ENCODE data around the gene GRK5.

Gene GRK5

GRCh38 chr10:119312241-119312640, 104.9 kb downstream of the GRK5 start:
- in situ Hi-C loops (cut with HindIII; ENCODE audit: low sequenced_read_pairs), result no loop called here

- in situ Hi-C loops (cut with HindIII; ENCODE audit: low sequenced_read_pairs), result no loop called here
Measured at GRCh38 chr10:119313024-119313423, 105.7 kb downstream of the GRK5 start.

DNA sequence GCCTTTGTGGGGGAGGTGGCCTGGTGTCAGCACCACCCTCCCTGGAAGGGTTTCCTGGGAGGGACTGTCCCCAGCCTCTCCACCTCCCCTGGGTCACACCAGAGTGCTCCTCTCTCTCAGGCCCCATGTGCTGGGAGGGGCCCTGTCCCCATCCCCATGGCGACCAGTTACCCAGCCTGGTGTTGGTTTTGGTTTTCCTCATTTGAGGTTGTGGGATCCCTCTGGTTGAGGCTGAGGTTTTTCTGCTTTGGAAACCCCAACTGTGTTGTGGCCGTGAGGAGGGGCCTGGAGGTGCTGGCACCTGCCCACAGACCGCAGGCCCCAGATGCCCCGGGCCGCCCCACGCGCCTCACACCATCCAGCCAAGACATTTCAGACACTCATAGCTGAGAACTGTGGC, 106.3 kb downstream of the GRK5 start:
- in situ Hi-C loops (cut with HindIII; ENCODE audit: low sequenced_read_pairs), result no loop called here

GRCh38 chr10:119314061-119314460, 106.7 kb downstream of the GRK5 start:
- in situ Hi-C loops (cut with HindIII; ENCODE audit: low sequenced_read_pairs), result no loop called here

- in situ Hi-C loops (cut with HindIII; ENCODE audit: low sequenced_read_pairs), result no loop called here
Measured at GRCh38 chr10:119314486-119314885, 107.1 kb downstream of the GRK5 start.

GRCh38 chr10:119315128-119316001, 108.0 kb downstream of the GRK5 start:
- in situ Hi-C loops (cut with HindIII; ENCODE audit: low sequenced_read_pairs), result no loop called here

DNA sequence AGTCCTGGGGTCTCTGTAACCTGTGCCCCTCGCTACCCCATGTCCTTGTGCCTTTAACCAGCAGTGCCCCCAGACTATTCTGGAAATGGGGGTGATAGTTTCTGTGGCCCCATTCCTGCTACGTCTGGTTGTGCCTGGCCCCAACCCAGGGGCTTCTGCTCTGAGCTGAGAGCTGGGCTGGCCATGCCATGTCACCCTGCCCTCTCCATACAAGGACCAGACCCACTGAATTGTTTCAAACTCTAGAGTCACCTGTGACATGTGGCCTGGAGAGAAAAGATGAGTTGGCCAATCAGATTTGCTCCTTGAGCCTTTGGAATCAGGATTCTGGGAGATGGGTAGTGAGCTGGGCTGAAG, 108.6 kb downstream of the GRK5 start:
- in situ Hi-C loops (cut with HindIII; ENCODE audit: low sequenced_read_pairs), result no loop called here

DNA sequence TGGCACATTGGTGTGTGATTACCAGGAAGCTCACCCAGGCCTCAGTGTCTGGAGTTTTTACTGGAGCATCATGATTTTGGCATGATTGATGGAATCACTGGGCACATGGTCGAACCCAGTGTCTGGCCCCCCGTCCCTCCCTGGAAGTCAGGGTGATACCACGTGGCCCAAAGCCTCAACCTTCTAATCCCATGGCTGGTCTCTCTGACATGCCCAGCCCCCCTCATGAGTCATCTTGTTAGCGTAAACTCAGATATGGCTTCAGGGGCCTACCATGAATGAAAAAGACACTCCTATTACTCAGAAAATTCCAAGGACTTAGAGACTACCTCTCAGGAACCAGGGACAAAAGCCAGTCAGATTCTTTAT, 109.3 kb downstream of the GRK5 start:
- in situ Hi-C loops (cut with HindIII; ENCODE audit: low sequenced_read_pairs), result no loop called here

DNA sequence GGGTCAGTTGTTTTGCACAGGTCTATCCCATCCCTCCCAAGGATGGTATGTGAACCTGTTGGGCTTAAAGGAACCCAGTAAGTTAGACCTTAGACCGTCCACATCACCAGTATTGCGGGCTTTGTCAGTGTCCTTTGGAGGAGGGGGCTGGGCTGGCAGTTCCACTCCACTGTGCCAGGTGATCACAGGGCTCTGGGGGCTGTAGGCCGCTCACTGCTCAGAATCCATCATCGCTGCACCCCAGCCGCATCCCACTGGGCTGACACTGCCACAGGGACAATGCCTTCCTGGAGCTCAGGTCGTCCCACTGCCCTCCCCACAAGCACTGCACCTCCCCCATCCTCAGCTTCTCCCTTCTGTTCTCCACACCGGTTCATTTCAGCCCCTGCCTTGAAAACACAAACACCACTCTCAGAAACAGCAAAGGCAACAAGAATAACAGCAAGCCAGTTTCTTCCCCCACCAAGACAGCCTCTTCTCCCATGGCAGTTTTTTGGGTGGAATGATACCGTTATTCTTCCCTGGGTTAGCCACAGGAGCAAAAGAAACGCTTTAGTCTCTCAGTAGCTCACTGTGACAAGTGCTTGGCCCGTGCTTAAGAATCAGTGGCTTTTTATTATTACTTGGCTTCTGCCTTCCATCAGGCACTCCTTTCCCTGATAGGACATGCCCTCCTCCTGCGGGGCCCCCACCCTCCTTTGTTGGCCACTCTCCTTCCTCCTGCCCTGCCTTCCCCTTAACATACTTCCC, 111.2 kb downstream of the GRK5 start:
- in situ Hi-C loops (cut with HindIII; ENCODE audit: low sequenced_read_pairs), result no loop called here

DNA sequence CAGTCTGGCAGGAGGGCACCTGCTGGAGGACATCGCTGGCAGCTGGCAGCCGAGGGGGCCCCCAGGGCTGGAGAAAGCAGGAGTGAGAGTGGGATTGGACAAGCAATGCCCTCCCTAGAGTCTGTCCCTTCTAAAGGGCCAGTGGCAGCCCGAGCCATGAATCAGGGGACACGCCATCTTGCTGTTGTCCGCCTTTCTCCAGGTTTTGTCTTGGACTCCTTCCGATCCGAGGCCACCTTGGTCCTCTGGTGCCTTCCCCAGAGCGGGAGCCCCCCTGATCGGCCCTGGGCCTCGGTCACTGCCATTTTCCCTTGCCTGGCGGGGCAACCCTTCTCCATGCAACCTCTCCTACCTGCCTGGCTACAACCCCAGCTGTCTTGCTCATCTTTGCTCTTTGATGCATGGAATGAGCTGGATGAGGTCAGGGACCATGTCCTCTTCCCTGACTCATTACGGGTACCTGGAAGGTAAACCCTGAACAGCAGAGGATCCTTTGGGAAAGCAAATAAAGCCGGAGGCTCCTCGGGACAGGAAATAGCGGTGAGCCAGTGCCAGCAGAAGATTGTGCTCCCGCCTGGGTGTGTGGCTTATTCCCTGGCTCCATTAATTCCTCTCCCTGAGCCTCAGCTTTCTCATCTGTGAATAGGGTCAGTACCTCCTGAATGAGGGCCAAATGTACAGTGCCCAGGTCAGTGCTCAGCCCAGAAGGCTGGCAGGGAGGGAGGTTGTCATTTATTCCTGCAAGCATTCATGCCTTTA, 112.0 kb downstream of the GRK5 start:
- in situ Hi-C loops (cut with HindIII; ENCODE audit: low sequenced_read_pairs), result no loop called here

- in situ Hi-C loops (cut with HindIII; ENCODE audit: low sequenced_read_pairs), result no loop called here
Measured at GRCh38 chr10:119319920-119320258, 112.5 kb downstream of the GRK5 start.

DNA sequence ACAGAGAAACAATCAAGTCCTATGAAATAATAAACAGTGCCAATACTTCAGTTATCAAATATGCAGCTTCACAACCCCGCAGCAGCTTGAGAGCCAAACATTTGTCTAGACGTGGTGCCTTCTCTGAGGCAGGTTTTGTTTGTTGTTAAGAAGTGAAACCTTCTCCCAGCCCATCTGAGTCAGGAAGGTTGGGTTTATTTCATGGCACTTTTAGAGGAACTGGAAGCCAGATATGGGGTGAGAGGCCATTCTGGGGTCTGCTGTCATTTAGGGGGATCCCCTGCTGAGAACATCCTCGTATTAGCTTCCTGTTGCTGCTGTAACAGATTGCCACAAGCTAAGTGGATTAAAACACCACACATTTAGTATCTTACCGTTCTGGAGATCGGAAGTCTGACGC, 113.6 kb downstream of the GRK5 start:
- in situ Hi-C loops (cut with HindIII; ENCODE audit: low sequenced_read_pairs), result no loop called here

- in situ Hi-C loops (cut with HindIII; ENCODE audit: low sequenced_read_pairs), result no loop called here
Measured at GRCh38 chr10:119323085-119324016, 116.0 kb downstream of the GRK5 start.

DNA sequence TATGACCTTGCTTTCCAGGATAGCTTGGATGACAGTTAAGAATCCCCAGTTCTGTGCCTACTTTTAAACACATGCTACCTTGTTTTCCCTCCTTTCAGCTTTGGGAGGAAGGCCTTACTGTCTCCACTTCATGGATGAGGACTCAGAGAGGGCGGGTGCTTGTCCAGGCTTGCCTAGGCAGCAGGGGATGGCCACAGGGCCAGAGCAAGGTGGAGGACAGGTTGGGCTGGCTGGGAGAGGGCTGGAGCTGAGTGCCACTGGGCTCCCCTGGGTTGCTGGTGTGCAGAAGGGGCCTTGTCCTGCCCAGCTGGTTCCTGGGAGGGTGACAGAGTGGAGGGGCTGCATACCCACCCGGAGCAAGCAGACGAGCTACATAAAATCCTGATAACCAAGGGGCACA, 117.8 kb downstream of the GRK5 start:
- in situ Hi-C loops (cut with HindIII; ENCODE audit: low sequenced_read_pairs), result no loop called here

- in situ Hi-C loops (cut with HindIII; ENCODE audit: low sequenced_read_pairs), result no loop called here
Measured at GRCh38 chr10:119326167-119326566, 118.8 kb downstream of the GRK5 start.

- in situ Hi-C loops (cut with HindIII; ENCODE audit: low sequenced_read_pairs), result no loop called here
Measured at GRCh38 chr10:119327096-119327745, 119.8 kb downstream of the GRK5 start.

DNA sequence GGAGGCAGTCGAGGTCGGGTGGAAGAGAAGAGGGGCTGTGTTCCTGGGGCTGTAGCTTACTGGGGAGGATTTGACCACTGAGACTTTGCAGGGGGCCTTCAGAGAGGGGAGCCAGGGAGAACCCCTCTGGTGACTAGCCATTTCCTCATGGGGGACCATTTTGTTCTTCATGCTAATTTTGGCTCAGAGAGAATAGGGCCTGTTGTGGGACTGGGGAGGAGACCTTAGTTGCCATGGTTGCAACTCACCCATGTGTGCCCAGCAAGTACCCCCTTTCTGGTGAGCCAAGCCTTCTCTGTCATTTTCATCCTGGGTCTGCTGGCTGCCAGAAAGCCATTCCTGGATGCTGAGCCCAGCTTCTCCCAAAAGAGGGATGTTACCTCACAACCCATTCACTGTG, 120.9 kb downstream of the GRK5 start:
- in situ Hi-C loops (cut with HindIII; ENCODE audit: low sequenced_read_pairs), result no loop called here

DNA sequence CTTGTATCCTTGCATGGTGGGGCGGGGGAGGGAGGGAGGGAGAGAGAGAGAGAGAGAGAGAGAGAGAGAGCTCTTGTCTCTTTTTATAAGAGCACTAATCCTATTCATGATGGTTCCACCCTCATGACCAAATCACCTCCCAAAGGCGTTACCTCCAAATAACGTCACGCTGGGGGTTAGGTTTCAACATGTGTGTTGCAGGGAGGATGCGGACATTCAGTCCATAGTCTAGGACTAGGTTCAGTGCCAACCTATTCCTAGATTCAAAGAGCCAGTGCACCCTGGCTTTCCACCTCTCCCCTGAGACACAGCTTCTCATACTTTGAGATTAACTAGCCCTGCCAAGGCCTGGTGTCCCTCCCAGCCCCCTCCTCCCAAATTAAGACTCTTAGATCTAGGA, 123.0 kb downstream of the GRK5 start:
- in situ Hi-C loops (cut with HindIII; ENCODE audit: low sequenced_read_pairs), result no loop called here

GRCh38 chr10:119331061-119331460, 123.7 kb downstream of the GRK5 start:
- in situ Hi-C loops (cut with HindIII; ENCODE audit: low sequenced_read_pairs), result no loop called here

- in situ Hi-C loops (cut with HindIII; ENCODE audit: low sequenced_read_pairs), result no loop called here
Measured at GRCh38 chr10:119333146-119333792, 125.9 kb downstream of the GRK5 start.
